WTC11 (cell line): ENCODE data around the gene ENTR1.
"Not testable (repeated sequence)": the region's sequence is repeated elsewhere in the genome, so short reads cannot be mapped to it uniquely, and the experiment has no call there.

Experiments used
- NFYB ChIP-seq: sonication (generic); formaldehyde crosslinking; conservative IDR thresholded peaks from 2 replicates; pipeline ENCODE4 v1.8.0; 2022; ENCODE audit warnings: low read depth, missing genetic modification reagents
- ZNF396 ChIP-seq: fragments of 250-450 bp; sonication (Bioruptor Pico); IDR thresholded peaks from 2 replicates; pipeline ENCODE4 v1.8.0; 2021; ENCODE audit warnings: mild to moderate bottlenecking, moderate library complexity, borderline replicate concordance
- TF ChIP-seq, protein P1 (sequence below): sonication (generic); formaldehyde crosslinking; IDR thresholded peaks from 2 replicates; pipeline ENCODE4 v1.8.1; 2022; ENCODE audit warnings: low read depth, missing genetic modification reagents, borderline replicate concordance
- TF ChIP-seq, protein P2 (sequence below): fragments of 200-600 bp; IDR thresholded peaks from 2 replicates; pipeline ENCODE4 v1.8.0; 2022; ENCODE audit warnings: antibody characterized with exemption
- TF ChIP-seq, protein P3 (sequence below): sonication (generic); formaldehyde crosslinking; IDR thresholded peaks from 2 replicates; pipeline ENCODE4 v1.8.0; 2022; ENCODE audit warnings: mild to moderate bottlenecking, missing genetic modification reagents

DNA sequence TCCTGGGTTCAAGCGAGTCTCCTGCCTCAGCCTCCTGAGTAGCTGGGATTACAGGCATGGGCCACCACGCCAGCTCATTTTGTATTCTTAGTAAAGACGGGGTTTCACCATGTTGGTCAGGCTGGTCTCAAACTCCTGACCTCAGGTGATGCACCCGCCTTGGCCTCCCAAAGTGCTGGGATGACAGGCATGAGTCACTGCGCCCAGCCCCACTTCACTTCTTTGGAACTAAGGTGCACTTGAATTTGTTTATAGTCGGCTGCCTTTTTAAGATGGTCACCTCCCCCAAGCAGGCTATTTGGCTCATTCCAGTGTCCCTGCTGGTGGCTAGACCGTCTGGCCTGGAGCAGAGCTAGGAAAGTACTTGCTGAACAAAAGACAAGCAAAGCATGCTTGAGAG lies 15.0 kb upstream of the ENTR1 start:
- TF ChIP-seq ZNF396 (CRISPR knock-in tag); NFYB: not testable (repeated sequence)
- TF ChIP-seq, protein P1, sequence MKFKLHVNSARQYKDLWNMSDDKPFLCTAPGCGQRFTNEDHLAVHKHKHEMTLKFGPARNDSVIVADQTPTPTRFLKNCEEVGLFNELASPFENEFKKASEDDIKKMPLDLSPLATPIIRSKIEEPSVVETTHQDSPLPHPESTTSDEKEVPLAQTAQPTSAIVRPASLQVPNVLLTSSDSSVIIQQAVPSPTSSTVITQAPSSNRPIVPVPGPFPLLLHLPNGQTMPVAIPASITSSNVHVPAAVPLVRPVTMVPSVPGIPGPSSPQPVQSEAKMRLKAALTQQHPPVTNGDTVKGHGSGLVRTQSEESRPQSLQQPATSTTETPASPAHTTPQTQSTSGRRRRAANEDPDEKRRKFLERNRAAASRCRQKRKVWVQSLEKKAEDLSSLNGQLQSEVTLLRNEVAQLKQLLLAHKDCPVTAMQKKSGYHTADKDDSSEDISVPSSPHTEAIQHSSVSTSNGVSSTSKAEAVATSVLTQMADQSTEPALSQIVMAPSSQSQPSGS (CRISPR knock-in tag): not testable (repeated sequence)
- TF ChIP-seq, protein P2, sequence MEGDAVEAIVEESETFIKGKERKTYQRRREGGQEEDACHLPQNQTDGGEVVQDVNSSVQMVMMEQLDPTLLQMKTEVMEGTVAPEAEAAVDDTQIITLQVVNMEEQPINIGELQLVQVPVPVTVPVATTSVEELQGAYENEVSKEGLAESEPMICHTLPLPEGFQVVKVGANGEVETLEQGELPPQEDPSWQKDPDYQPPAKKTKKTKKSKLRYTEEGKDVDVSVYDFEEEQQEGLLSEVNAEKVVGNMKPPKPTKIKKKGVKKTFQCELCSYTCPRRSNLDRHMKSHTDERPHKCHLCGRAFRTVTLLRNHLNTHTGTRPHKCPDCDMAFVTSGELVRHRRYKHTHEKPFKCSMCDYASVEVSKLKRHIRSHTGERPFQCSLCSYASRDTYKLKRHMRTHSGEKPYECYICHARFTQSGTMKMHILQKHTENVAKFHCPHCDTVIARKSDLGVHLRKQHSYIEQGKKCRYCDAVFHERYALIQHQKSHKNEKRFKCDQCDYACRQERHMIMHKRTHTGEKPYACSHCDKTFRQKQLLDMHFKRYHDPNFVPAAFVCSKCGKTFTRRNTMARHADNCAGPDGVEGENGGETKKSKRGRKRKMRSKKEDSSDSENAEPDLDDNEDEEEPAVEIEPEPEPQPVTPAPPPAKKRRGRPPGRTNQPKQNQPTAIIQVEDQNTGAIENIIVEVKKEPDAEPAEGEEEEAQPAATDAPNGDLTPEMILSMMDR: not testable (repeated sequence)
- TF ChIP-seq, protein P3, sequence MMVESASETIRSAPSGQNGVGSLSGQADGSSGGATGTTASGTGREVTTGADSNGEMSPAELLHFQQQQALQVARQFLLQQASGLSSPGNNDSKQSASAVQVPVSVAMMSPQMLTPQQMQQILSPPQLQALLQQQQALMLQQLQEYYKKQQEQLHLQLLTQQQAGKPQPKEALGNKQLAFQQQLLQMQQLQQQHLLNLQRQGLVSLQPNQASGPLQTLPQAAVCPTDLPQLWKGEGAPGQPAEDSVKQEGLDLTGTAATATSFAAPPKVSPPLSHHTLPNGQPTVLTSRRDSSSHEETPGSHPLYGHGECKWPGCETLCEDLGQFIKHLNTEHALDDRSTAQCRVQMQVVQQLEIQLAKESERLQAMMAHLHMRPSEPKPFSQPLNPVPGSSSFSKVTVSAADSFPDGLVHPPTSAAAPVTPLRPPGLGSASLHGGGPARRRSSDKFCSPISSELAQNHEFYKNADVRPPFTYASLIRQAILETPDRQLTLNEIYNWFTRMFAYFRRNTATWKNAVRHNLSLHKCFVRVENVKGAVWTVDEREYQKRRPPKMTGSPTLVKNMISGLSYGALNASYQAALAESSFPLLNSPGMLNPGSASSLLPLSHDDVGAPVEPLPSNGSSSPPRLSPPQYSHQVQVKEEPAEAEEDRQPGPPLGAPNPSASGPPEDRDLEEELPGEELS (CRISPR knock-in tag): not testable (repeated sequence)
